ENCODE data around the gene METTL6.
"Not testable (repeated sequence)": the region's sequence is repeated elsewhere in the genome, so short reads cannot be mapped to it uniquely, and the experiment has no call there.

METTL6 gene

GRCh38 chr3:15451216-15452113 is 24.1 kb upstream of the METTL6 start:
- no peak for DNase-seq (ENCODE audit: low read depth in 2 of 2, low spot score in 1 of 2)

DNA sequence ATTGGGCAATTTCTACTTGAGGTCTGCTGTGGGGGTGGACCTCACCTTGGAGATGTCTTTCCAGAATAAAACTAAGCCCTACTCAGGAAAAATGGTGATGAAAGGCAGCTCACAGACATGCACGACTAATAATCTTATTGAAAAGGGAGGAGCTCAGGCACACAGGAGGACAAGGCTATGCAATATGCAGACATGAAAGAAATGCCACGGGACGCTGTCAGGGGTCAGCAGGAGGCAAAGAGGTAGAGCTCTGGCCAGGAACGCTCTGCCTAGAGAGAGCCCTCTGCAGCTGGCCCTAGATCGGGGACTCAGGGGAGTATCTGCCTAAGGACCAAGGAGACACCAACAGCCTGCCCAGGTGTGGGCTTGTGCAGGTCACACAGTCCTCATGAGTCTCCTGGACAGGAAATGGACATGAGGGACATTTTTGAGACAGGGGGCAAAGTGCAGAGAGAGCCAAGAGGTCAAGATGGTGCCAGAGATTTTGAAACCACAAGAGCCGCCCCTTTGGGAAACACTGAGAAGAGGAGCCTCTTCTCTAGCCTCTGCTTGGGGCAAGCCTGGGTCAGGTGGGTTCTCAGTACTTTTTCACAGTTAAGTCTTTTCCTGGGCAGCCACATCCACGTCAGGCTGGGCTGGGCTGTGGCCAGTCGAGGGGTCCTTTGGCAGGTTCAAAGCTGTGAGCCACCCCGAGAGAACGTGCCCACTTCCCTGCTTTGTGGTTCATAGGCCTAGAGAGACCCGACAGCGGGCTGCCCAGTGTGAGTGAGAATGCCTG is 23.3 kb upstream of the METTL6 start:
- DNase-seq (ENCODE audit: low read depth in 2 of 2, low spot score in 1 of 2): no peak

DNA sequence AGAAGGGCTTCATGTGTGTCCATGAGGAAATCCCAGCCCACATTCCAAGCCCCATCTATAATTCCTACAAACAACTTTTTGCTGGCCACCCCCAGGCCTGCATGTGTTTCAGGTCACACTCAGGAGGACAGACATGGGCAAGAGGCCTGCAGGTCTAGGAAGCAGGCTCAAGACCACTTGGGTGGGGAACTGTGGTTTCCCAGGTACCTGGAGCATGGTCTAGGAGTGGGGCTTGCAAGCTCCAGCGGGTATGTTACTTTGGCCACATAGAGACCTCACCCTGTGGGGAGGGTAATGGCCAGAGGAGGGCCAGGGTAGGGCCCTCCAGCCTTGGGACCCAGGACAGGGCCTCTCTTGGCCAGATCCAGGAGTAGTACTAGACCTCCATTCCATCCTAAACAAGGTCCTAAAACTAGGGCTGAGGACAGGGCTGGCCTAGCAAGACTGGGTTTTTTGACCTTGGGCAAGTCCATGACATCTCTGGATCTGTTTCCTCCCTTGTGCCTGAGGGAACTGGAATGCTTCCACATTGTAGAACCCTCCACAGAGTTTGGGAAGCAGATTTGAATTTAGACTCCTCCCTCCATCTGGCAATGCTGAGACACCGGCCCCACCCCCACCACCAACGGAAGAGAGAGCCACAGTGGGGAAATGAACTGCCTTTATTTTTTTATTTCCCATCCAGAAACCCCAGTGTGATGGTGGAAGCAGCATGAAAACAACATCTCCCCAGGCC is 22.3 kb upstream of the METTL6 start:
- DNase-seq (ENCODE audit: low read depth in 2 of 2, low spot score in 1 of 2): no peak

DNA sequence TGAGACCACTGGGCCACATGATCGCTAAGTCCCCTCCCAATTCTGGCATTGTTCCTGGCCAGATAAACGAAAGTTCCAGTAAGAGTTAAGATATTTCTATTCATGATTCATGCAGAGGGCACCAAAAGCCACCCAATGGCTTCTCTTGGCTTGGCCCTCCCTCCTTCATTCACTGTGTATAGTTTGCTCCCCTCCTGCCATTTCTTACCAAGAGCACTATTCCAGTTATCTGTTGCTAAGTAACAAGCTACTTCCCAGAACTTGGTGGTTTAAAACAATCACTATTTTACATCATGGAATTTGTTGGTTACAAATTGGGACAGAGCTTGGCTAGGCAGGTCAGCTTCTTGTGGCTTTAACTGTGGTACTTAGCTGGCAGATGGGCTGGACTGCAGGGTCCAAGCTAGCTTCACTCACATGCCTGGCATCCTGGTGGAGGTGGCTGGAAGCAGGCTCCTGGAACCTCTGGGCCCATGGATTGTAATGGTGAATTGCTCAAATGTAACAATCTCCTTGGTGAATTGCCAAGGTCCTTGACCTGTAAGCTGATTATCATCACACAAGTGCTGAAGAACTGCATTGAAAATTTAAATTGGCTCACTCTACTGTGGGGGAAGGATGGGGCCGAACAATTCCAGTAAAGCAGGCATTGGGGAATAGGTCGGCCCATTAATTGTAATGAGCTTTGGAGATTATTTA is 16.6 kb upstream of the METTL6 start:
- DNase-seq (ENCODE audit: low read depth in 2 of 2, low spot score in 1 of 2): no peak

GRCh38 chr3:15440891-15441290 is 13.5 kb upstream of the METTL6 start:
- DNase-seq (ENCODE audit: low read depth in 2 of 2, low spot score in 1 of 2): no peak

- no peak for DNase-seq (ENCODE audit: low read depth in 2 of 2, low spot score in 1 of 2)
Observed at GRCh38 chr3:15439476-15439875, 12.1 kb upstream of the METTL6 start.

DNA sequence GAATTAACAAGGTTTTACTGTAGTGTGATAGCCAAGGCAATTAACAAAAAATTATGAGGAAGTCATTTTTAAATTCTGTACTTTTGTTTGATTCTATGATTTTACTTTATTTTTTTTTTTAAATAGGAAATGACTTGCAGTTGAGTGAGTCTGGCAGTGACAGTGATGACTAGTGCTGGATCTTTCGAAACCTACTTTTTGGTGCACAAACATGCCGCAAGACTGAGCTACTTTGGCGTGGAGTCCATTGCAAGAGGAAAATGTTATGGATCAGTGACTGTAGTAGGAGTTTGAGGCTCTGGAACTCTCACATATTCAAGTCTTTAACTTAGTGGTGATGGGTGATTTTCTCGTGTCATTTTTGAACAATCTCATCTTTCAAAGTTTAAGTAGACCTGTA is 11.6 kb upstream of the METTL6 start:
- no peak for DNase-seq (ENCODE audit: low read depth in 2 of 2, low spot score in 1 of 2)

DNA sequence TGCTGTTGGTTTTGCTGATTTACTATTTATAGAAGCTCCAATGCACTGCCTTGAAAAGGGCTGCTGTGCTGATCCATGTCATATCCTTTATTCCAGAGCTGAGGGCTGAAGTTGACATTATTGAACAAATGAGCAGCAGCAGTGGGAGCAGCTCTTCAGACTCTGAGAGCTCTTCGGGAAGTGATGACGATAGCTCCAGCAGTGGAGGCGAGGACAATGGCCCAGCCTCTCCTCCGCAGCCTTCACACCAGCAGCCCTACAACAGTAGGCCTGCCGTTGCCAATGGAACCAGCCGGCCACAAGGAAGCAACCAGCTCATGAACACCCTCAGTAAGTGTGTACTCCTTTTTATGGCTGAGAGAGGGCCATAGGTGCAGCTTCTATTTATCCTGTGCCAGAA is 8.9 kb upstream of the METTL6 start:
- DNase-seq (ENCODE audit: low read depth in 2 of 2, low spot score in 1 of 2): no peak

DNA sequence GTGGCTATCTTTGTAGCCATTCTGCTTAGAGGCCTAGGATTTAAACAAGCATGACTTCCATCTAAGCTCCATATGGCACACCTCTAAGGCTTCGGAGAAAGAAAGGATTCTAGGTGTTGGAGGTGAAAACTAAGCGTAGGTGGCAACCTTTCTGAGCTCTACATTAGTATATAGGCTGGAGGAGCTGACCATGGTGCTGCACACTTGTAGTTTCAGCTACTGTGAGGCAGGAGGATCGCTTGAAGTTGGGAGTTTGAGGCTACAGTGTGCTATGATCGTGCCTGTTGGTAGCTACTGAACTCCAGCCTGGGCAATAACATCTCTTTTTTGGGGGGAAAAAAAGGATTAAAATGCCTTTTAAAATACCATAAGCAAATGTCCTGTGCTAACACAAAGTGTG is 7.4 kb upstream of the METTL6 start:
- no peak for DNase-seq (ENCODE audit: low read depth in 2 of 2, low spot score in 1 of 2)

DNA sequence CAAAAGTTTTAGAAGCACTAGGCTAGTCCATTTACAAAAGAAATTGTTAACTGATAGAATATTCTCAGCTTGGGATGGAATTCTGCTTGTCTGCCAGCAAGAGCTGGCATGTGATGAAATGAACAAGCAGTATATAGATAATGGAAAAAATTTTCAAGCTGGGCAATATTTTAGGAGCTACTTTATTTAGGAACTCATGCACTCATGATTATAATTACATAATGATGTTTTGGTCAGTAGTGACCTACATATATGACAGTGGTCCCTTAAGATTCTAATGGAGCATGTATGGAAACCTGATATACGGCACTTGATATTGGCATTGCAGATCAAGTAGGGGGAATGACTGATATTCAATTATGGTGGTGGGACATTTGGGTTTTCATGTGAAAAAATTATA is 6.2 kb upstream of the METTL6 start:
- no peak for DNase-seq (ENCODE audit: low read depth in 2 of 2, low spot score in 1 of 2)

DNA sequence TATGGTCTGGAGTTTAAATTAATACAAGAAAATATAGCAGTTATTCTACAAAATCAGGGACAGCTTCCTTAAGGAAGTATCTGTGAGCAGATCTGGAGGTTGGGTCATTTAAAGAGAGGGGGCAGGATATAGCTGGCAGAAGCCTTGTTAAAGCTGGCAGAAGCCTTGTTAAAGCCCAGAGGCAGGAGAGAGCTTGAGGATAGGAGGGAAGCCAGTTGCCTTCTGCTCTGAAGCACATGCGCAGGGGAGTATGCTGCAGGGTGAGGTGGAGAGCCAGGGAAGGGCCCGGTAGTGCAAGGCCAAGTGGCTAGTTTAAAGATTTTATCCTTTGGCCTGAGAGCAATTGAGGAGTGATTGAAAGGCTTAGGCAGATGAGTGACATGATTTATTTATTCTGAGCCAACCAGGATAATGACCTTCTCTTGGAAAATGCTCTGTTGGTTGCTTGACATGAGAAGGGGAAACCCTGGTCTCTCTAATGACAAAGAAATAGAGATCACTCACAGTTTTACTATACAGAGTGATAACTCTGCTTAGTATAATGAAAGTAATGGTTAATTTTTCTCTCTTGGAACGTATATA is 4.0 kb upstream of the METTL6 start:
- no peak for DNase-seq (ENCODE audit: low read depth in 2 of 2, low spot score in 1 of 2)

DNA sequence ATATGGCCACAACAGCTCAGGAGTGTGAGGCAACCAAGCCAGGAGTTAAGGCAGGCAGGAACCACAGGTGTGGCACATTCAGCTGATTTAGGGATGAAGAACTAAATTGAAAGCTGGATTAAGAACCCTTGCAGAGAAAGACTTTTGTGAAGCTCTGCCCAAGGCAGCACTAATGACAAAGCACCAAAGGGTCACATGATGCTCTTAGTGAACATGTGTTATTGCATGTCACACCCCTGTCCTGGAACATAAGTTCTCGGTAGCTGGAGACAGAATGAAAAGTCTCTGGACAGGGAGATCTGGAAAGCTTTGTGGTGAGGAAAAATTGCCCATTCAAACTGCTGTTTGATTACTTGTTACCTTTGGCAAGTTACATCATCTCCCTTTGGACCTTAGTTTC is 3.3 kb upstream of the METTL6 start:
- no peak for DNase-seq (ENCODE audit: low read depth in 2 of 2, low spot score in 1 of 2)

- no peak for DNase-seq (ENCODE audit: low read depth in 2 of 2, low spot score in 1 of 2)
Observed at GRCh38 chr3:15429080-15429479, 1.7 kb upstream of the METTL6 start.

GRCh38 chr3:15428539-15428938 is 1.2 kb upstream of the METTL6 start:
- DNase-seq (ENCODE audit: low read depth in 2 of 2, low spot score in 1 of 2): no peak

DNA sequence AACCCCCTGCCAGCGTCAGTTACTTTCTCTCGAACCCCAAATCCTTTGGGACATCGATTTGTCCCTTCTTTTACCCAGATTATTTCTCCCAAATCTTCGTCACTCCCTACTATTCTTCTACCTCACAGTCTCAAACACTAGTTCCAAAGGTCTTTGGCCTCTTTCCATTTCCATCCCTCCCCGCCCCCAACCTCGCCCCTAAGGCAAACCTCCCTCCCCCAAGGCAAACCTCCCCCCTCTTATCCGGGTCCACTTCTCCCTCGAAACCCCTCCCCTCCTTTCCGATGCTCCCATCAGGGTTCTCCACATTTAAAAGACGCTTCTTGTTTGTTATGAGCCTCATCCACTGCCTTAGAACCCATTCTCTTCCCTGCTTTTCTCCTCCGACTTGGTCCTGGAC is 637 bp upstream of the METTL6 start:
- no peak for DNase-seq (ENCODE audit: low read depth in 2 of 2, low spot score in 1 of 2)

DNA sequence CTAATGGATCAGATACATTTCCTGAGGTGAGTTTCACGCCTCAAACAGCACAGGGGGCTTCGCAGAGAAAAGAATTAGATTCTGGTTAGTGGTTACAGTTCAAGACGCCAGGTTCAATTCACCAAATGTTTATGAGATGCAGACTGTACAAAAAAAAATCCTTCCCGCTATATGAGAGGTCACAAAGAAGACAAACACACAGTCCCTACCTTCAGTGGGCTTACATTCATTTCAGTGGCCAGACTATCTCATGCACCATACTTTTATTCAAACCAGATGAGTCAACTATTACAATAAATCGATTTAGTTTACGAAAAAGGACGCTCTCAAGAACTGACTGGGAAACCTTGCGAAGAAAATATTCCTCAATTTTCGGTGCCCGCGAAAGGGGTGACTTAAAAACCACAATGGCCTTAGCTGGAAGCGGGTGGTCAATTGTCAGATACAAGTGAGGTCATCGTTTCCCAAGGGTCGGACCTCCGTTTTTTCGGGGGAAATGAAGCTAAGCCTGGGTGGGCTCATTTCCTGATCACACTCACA is 695 bp downstream of the METTL6 start:
- no peak for DNase-seq (ENCODE audit: low read depth in 2 of 2, low spot score in 1 of 2)

DNA sequence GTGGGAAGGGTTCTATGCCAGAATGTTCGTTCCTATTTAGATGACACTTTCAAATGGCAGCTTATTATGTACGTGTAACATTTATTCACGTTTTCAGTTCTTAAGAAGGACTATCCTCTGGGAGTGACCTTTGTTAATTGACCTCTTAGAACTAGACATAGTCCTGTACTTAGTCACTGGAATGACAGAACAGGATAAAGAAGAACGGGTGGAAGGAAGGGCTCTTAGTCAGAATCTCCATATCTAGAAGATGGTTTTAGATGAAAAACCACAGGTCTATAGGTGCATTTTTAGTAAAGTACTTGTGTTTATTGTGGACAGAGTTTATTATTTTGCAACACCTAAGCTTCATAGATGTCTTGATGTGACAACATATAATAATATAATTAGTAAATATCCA is 6.5 kb downstream of the METTL6 start:
- no peak for DNase-seq (ENCODE audit: low read depth in 2 of 2, low spot score in 1 of 2)

DNA sequence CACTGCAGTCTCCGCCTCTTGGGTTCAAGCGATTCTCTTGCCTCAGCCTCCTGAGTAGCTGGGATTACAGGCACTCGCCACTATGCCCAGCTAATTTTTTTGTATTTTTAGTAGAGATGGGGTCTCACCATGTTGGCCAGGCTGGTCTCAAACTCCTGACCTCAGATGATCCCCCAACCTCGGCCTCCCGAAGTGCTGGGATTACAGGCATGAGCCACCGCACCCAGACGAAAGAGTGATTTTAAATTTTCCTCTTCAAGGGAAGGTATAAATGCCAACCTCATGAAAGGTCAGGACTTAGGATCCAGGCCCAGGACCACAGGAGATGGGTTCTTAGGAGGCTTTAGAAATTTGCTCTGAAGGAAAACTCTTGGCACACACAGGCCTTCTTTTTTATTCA is 16.4 kb downstream of the METTL6 start:
- DNase-seq (ENCODE audit: low read depth in 2 of 2, low spot score in 1 of 2): not testable (repeated sequence)

- DNase-seq (ENCODE audit: low read depth in 2 of 2, low spot score in 1 of 2): no peak
Observed at GRCh38 chr3:15409774-15410173, 17.6 kb downstream of the METTL6 start.

- DNase-seq (ENCODE audit: low read depth in 2 of 2, low spot score in 1 of 2): no peak
Observed at GRCh38 chr3:15409239-15409638, 18.1 kb downstream of the METTL6 start.
